Medulla oblongata (tissue), 1 donor: Measurements from ENCODE around the gene TM4SF20.

Experiments
- DNase-seq: peaks from one replicate; pipeline ENCODE4 v3.0.0-alpha.2; 2015; ENCODE audit errors: extremely low spot score

The TM4SF20 gene, protein sequence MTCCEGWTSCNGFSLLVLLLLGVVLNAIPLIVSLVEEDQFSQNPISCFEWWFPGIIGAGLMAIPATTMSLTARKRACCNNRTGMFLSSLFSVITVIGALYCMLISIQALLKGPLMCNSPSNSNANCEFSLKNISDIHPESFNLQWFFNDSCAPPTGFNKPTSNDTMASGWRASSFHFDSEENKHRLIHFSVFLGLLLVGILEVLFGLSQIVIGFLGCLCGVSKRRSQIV

DNA sequence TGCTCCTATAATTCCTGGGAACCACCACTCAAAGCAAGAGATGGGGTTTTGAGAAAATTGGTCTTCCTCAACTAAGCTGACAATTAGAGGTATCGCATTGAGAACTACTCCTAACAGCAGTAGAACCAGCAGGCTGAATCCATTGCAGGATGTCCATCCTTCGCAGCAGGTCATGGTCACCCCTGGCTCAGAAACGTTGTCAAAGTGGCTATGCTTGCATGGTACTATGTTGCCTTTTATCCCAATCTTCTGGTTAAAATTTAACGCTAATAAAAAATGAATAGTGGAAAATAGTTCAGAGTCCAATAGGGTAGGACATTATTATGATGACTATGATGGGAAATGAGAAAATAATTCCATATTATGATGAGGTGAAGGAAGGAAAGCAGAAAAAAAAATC, at the start of gene TM4SF20:
TSS of gene TM4SF20 (minus strand) at position 212 of the 400 bp plus-strand sequence. CDS start at position 174, 38 bp downstream.
- DNase-seq, result no peak

DNA sequence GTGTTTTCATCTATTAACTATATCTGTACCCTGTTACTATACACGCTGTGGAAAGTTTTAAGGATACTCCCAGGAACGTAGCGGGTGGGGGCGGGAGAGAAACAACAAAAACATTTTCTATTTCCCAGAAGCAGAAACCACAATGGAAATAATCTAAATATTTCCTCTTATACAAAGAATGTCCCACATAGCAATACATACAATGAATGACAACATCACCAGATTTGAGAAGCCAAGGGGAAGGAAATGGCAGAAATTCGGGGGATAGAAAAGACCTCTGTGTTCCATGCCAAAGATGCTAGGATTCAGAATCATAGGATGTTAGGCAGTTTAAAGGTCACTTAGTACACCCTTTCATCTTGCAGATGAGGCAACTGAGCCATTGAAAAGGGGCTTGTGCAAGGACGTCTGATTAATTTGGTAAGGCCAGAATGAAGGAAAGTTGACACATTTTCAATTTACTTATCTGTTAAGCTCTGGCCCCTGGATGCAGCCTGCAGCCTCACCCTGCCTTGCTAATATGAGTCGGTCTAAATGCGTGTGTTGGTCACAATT, 49.7 kb upstream of the TM4SF20 start:
- DNase-seq, result no peak

DNA sequence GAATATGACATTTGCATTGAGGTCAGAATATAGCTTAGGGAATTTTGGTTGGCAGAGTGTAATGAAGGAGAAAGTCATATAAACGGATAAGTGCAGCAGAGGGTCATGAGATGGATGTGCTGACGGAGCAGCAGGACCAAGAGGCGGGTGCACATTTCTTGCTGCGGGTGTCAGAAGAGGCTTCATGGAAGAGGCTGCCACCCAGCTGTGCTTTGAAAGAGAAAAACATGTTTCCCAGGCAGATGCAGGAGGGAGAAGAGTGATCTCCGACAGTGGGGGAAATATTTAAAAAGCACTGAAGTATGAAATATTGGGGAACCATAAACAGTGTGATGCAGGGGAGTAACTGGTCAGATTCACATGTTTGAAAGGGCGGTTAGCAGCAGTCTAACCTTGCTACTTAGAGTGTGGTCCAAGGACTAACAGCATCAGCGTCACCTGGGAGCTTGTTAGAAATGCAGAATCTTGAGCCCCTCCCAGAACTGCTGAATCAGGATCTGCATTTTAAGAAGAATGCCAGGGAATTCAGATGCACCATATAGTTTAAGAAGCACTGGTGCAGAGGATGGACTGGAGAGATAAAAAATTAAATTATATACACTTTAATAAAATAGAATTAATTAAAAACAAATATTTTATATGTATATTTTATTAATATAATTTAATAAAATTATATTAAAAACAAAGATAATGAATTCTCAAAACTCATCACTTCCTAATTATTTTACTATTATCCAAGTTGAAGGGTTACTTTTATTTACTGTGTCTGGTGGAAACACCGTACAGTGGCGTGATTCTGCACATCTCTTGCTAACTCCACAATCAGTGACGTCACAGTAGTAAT, 44.8 kb upstream of the TM4SF20 start:
- DNase-seq, result peak; percentile 64

DNA sequence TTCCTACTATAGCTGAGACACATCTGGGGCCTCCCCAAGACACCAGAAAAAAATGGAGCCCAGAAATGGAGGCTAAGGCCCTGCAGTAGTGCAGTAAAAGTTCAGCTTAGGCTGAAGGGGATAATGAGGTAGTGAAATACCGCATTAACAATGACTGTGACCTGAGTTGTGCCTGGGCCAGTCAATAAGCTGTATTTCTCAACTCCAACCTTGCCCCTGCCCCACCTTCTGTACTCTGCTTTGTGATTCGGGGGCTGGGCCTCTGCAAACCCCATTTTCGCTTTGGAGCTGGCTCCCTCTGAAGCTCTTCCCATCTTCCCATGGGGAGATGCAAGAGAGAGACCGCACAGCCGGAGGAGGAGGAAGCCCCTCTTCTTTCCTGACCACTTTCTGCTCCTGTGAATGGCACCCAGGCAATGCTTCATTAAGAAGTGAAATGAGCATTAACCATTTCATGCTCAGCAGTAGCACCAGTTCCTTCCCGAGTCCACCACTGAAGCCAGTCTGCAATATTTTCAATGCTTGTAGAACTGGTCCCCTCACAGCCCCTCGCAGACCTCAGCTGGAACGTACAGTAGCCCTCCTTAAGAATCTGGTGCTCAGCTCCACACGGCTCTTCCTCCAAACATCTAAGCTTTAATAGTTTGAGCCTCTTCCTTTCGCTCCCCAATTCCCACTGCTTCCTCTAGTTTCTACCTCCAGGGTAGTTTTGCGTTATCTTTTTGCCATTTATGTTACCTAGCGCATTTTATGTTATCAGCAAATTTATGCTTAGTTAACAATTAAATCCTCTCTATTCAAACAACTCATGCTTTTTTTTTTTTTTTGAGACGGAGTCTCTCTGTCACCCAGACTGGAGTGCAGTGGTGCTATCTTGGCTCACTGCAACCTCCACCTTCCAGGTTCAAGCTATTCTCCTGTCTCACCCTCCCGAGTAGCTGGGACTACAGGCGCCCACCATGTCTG, 41.3 kb upstream of the TM4SF20 start:
- no peak for DNase-seq

DNA sequence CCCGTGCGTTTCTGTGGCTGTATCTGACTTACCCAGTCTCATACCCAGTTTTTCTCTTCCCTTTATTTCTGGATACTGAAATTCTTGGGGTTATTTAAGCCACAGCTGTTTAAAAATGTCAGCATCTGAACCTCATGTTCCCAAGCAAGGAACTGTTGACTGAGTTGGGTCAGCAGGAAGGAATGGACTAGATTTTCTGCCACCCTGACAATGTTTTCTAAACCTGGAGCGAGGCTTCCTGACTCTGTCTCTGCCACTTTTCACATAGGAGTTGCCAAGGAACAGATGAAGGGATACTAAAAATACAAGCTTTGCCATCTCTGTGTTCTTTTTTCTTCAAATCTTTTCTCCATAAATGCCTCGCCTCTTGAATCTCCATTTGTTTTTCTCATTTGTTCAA, 37.6 kb upstream of the TM4SF20 start:
- DNase-seq, result no peak

DNA sequence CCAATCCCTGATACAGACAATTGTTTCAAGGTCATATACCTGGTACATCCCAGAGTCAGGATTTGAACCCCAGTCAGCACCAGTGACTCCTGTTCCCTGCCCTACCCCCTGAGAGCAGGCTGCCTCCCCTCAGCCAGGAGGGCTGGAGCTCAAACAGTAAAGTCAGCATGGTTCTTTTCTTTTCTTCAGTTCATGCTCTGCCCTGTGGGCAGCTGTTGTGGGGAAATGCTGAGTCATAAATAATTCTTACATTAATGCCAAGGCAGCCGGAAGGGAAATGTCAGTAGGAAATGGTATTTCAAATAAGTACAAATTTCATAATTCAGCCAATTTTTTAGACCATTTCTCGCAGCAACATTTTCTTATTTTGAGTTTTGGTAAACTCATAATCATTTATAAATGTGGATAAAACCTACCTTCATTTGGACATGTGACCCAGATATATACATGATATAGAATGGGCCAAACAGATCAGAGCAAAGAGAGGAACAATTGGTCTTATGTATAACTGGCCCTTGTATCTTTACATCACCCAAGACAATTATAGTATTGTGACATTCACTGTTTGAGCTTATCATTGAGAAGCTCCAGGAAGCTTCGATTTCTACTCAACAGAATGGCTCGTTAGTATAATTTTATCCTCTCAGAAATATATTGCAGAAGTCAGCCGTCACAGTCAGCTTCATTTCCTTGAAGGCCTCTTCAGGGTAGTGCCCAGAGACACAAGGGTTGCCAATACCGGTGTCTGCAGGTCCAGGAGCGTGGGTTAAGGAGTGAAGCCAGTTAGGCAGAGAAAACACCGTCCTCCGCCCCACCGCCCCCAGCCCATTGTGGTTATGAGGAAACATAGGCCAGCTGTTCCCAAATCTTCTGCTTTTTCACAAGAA, 36.7 kb upstream of the TM4SF20 start:
- DNase-seq, result peak; percentile 33

DNA sequence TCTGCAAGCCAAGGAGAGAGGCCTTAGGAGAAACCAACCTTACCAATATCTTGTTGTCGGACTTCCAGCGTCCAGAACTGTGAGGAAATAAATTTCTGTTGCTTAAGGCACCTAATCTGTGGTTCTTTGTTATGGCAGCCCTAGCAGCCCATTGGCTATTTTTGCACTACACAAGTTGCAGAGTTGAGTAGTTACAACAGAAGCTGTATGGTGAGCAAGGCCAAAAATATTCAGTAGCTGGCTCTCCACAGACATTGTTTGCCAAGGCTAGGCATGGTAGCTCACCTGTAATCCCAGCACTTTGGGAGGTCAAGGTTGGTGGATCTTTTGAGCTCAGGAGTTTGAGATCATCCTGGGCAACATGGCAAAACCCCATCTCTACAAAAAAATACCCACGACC, 35.7 kb upstream of the TM4SF20 start:
- no peak for DNase-seq

DNA sequence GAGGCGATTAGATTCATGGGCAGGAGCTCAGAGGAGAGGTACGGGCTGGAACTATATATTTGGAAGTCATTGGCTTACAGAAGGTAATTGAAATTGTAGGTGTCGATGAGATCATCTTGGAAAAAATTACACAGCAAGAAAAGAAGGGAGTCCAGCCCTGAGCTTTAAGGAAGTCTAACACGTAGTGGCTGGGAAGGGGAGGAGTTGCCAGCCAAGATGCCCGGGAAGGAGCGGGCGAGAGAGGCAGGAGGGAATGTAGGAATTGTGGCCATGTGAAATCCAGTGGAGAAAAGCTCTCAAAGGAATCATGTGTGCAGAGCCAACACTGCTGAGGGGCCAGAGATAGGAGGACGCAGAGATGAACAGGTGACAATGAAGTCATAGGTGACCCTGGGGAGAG, 34.3 kb upstream of the TM4SF20 start:
- DNase-seq, result no peak

DNA sequence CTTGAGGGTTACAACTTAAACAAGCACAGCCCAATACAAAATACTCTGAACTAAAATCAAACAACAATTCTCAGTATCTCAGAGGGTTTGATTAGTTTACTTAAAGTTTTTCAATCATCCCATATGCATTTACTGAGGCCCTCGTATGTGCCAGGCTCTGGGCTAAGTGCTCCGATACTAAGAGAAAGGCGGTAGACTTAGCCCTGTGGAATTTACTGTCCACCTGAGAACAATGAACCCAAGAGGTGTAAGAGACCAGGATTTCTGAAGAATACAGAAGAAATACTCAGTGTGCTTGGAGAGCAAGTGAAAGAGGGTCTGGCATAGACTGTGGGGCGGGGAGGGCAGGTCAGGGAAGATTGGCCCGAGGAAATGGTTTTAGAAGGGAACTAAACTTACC, 33.8 kb upstream of the TM4SF20 start:
- no peak for DNase-seq

DNA sequence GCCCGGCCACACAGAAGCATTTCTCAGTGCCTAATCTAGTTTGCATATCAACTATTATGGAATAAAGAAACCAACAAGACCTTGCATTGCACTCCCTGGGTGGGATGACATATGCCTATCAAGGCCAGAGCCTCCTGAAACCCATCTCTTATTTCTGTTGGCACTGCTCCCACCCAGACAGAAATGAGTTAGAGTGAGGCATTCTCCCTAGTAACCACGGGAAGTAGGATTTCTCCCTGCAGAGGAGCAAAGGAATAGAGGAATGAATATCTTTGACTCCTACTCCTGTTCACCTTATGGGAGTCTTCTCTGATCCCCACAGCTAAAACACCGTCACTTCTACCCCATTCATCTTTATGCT, 32.9 kb upstream of the TM4SF20 start:
- DNase-seq, result no peak

DNA sequence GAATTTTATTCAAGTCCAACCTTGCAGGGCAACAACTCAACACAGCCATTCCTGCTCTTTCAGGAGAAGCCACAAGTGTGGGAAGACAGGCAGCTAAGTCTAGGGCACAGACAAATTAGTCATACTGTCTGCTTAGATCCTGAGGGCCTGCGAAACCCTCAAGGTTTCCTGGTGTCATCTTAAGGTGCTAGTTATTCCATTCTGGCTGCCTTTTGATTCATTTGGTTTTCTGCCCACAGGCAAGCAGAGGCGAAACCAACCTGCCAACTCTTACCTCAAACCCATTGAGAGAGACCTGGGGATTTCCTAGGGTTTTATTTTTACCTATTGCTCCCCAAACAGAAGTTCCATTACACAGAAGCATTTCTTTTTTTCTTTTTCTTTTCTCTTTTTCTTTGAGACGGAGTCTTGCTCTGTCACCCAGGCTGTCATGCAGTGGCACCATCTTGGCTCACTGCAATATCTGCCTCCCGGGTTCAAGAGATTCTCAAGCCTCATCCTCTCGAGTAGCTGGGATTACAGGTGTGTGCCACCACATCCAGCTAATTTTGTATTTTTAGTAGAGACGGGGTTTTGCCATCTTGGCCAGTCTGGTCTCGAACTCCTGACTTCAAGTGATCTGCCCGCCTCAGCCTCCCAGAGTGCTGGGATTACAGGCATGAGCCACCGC, 32.3 kb upstream of the TM4SF20 start:
- DNase-seq, result no peak

DNA sequence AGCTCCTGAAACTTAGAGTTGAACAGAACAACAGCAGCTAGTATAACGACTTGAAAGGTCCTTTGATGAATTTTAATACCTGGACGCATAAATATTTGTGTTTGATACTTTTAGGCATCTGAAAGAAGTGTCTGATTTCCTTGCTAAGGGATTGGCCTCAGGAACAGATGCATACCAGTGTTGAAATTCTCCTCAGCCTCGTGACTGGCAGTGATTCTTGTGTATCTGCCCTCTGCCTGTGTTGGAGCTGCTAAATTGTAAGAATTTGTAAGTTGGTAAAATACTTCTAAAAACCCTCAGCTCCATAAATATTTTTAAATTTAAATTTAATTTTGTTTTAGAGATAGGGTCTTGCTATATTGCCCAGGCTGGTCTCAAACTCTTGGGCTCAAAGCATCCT, 31.1 kb upstream of the TM4SF20 start:
- no peak for DNase-seq

DNA sequence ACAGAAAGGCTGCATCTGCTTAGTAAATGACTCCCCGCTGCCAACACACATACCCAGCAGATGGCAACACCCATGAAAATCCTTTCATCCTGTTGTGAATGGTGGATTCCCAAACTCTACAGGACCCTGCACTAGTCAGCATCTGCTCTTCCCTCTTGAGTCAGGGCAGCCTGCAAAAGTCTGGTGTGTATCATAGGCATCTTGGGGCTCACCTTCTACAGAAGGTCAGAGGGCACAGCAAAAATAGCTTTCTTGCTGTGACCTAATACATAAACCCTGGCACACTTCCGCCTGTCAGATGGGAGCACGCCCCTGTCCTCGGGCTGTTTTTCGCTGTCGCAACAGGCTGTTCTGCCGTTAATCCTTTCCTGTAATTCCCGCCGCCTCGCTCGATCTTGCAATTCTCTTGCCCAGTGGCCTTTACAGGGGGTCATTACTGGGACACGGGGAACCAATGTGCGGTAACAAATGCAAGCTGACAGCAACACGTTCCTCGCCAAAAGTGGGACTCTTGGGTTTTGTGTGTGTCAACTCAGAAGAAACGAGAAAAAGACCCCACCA, 28.6 kb upstream of the TM4SF20 start:
- DNase-seq, result no peak

DNA sequence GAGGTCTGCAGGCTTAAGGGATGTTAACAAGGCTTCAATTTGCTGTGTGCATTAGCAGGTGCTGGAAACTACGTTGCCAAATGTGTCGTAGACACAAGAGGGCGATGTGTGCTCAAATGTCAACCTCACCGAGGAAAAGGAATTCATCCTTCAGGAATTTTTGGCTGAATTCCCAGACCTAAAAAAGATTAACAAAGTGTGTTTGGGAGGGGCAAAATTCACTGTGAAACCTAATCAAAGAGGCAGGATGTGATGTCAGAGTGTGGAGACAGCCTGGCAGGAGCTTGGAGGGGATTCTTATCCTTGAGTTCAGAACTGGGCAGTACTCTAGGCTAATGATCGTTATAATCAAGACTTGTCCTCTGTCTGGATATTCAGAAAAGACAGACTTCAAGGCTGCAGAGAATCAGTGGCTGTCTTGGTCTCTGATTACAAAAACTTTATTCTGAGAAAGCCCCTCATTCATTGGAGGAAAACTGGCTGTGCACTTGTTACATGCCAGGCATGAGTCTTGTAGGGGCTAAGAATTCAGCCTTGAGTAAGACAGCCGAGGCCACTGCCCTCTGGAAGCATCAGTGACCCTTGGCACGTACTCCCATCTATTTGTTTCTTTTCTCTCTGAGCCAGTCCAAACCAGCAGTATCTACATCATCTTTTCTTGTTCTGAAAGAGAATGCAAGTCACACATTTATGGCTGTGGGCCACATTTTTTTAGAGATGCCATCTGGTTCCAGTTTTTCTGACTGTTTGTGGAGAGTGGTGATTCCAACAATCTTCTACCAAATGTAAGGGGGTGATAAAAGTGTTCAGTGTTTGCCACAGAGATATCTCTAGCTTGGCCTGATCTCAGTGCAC, 27.3 kb upstream of the TM4SF20 start:
- peak; percentile 92 for DNase-seq

DNA sequence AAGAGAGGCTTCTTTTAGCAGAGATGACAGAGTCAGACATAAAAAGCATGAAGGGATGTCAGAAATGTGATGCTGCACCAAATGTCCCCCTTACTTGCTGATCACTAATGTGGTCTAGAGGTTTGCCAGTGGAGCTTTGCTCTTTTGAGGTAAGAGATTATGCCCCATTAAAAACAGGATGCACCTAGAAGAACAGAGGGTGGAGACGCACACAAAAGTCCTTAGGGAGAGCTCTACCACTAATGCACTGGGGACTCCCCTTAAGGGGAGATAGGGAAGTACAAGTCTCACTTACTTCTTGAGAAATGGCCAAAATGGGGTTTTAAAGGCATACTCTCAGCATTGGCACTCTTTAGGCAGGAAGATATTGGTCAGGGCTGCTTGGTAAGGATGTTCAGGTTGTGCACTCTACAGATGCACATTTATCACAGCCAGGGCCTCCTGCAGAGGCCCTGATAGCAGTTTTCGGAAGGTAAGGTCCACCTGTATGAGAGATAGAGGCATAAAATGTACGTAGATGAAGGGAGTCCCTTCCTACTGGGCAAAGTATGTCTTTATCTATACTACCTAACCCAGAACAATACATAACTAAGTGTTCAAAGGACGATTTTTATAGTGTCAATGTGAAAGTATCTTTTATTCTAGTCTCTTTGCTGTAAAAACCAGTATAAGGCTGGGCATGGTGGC, 25.6 kb upstream of the TM4SF20 start:
- DNase-seq, result no peak

DNA sequence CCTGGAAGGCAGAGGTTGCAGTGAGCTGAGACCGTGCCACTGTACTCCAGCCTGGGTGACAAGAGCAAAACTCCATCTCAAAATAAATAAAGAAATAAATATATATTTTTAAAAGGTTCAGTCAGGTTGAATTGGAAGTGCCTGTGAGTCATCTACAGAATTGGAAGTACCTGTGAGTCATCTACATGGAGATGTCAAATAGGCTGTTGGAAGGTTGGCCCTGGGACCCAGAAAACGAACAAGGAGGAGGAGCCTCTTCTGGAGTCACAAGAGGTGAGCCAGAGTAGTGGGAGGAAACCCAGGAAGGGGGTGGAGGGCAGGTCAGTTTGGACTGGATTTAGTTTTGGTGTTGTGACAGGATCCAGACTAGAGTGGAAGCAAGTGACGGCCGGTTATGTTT, 23.9 kb upstream of the TM4SF20 start:
- no peak for DNase-seq

DNA sequence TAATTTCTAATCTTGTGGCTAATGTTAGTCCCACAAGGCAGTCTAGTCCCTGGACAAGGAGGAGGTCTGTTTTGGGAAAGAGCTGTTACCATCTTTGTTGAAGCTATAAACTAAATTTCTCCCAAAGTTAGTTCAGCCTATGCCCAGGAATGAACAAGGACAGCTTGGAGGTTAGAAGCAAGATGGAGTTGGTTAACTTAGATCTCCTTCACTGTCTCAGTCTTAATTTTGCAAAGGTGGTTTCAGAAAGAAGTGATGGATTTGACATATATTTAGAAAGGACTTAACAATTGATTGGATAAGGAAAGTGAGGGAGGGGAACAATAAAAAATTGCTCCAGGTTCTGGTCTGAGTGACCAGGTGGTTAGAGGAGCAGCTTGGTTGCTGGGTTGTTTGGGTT, 23.2 kb upstream of the TM4SF20 start:
- no peak for DNase-seq

DNA sequence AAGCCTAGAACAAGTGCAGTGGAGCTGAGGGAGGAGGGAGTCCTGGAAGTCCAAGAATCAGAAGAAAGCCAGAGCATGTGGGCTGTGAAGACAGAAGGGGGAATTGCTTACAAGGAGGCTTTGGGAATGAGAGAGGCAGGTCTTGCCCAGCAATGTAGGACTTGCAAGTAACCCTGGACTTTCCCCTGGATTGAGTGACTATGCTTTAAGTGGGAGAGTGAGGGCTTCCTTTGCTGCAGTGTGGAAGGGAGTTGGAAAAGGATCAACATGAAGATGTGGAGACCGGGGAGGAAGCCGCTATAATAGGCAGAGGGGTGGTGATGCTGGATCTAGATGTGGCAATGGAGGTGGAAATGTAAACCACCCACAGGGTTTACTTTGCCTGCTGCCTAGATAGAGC, 22.4 kb upstream of the TM4SF20 start:
- DNase-seq, result no peak
